ENCODE data around the gene DYNC2H1. TPM values are rescaled to one million over a fixed set of nuclear protein-coding genes. Genes with fewer than 3 reads are reported as not detected.

DYNC2H1 gene
- total RNA-seq, 4 donors from 2014 or later, result 36.9 to 41.2 (median 40.0) TPM

GRCh38 chr11:103210543-103210942 is 101.3 kb downstream of the DYNC2H1 start:
- DNase-seq, result no peak
- no peaks in the 10 kb centered on the region for H3K27me3 ChIP-seq
- H3K36me3 ChIP-seq, result no peaks in the 10 kb centered on the region
- H3K4me1 ChIP-seq, result no peaks in the 10 kb centered on the region
- intact Hi-C loops (cut with DNase I), result no loop called here
- no peaks in the 10 kb centered on the region for H3K9me3 ChIP-seq
- TF ChIP-seq POLR2A (IDR thresholded peaks at IDR 0.05), result no peak
- TF ChIP-seq, protein P1, sequence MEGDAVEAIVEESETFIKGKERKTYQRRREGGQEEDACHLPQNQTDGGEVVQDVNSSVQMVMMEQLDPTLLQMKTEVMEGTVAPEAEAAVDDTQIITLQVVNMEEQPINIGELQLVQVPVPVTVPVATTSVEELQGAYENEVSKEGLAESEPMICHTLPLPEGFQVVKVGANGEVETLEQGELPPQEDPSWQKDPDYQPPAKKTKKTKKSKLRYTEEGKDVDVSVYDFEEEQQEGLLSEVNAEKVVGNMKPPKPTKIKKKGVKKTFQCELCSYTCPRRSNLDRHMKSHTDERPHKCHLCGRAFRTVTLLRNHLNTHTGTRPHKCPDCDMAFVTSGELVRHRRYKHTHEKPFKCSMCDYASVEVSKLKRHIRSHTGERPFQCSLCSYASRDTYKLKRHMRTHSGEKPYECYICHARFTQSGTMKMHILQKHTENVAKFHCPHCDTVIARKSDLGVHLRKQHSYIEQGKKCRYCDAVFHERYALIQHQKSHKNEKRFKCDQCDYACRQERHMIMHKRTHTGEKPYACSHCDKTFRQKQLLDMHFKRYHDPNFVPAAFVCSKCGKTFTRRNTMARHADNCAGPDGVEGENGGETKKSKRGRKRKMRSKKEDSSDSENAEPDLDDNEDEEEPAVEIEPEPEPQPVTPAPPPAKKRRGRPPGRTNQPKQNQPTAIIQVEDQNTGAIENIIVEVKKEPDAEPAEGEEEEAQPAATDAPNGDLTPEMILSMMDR (IDR thresholded peaks at IDR 0.05), result no peak
- H3K27ac ChIP-seq, result no peak overlapping the region
- 94 to 99% methylated on average over 1 of the region's 1 CpG for WGBS, 2 donors
- H3K4me3 ChIP-seq (replicated peaks in 1 of 3), result no peak overlapping the region

DNA sequence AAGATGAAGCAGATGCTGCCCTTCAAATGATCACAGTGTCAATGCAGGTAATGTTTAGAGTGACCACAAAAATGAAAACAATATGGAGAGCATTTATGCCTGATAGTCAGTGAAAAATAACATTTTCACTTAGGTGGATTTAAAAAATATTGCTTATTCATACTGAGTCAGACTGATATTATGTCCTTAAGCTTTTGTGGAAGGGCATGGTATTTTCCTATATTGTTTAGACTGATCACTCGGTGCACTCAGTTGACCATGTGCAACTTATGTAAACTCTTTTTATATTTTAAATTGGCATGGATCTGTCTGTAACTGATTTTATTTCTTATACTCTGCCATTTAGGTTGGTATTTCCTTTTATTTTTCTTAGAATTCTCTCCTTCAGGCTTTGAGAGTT is 106.6 kb downstream of the DYNC2H1 start:
- Histone ChIP-seq H3K27me3 (no peaks in the 10 kb centered on the region), H3K4me1 (no peaks in the 10 kb centered on the region), H3K9me3 (no peaks in the 10 kb centered on the region), H3K4me3 (replicated peaks in 1 of 3) (no peak overlapping the region), H3K36me3 (no peaks in the 10 kb centered on the region), H3K27ac (no peak overlapping the region)
- intact Hi-C loops (cut with DNase I), result no loop called here
- DNase-seq, result no peak
- TF ChIP-seq, protein P1 (IDR thresholded peaks at IDR 0.05), result no peak
- TF ChIP-seq POLR2A (IDR thresholded peaks at IDR 0.05), result no peak
- WGBS, 2 donors, result 81 to 98% methylated on average over 1 of the region's 1 CpG

GRCh38 chr11:103220133-103220532 is 110.9 kb downstream of the DYNC2H1 start:
- WGBS, 2 donors, result 82 to 94% methylated on average over 1 of the region's 1 CpG
- DNase-seq, result no peak
- no peak for TF ChIP-seq POLR2A (IDR thresholded peaks at IDR 0.05)
- TF ChIP-seq, protein P1 (IDR thresholded peaks at IDR 0.05), result no peak
- Histone ChIP-seq H3K4me1 (no peaks in the 10 kb centered on the region), H3K27me3 (no peaks in the 10 kb centered on the region), H3K4me3 (replicated peaks in 1 of 3) (no peak overlapping the region), H3K36me3 (no peaks in the 10 kb centered on the region), H3K9me3 (no peaks in the 10 kb centered on the region), H3K27ac (no peak overlapping the region)
- intact Hi-C loops (cut with DNase I), result no loop called here

DNA sequence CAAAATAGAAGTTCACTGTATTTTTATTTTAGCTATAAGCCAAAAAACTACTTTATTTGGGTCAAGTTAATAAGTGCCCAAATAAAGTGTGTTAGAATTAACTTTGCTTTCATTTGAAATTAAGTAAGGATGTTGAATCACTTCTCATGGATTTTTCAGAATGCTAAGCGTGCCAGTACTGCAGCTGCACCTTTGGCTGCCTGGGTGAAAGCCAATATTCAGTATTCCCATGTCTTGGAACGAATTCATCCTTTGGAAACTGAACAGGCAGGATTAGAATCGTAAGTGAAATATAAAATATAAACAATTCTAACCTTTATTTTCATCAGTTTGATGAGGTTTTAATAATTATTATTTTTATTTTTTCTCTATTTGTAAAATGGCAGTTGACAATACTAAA is 113.6 kb downstream of the DYNC2H1 start:
- TF ChIP-seq, protein P1 (IDR thresholded peaks at IDR 0.05), result no peak
- no peak for TF ChIP-seq POLR2A (IDR thresholded peaks at IDR 0.05)
- Histone ChIP-seq H3K27me3 (no peaks in the 10 kb centered on the region), H3K4me3 (replicated peaks in 1 of 3) (no peak overlapping the region), H3K36me3 (no peaks in the 10 kb centered on the region), H3K4me1 (no peaks in the 10 kb centered on the region), H3K27ac (no peak overlapping the region), H3K9me3 (no peaks in the 10 kb centered on the region)
- 67 to 86% methylated on average over 3 of the region's 3 CpGs for WGBS, 2 donors
- DNase-seq, result no peak
- intact Hi-C loops (cut with DNase I), result no loop called here

- intact Hi-C loops (cut with DNase I), result no loop called here
- H3K36me3 ChIP-seq, result no peaks in the 10 kb centered on the region
- DNase-seq, result no peak
- no peaks in the 10 kb centered on the region for H3K9me3 ChIP-seq
- no peak overlapping the region for H3K4me3 ChIP-seq (replicated peaks in 1 of 3)
- whole genome bisulfite sequencing, 2 donors, result 92 to 95% methylated on average over 2 of the region's 2 CpGs
- TF ChIP-seq, protein P1 (IDR thresholded peaks at IDR 0.05), result no peak
- TF ChIP-seq POLR2A (IDR thresholded peaks at IDR 0.05), result no peak
- no peaks in the 10 kb centered on the region for H3K4me1 ChIP-seq
- no peak overlapping the region for H3K27ac ChIP-seq
- no peaks in the 10 kb centered on the region for H3K27me3 ChIP-seq
These were observed 119.6 kb downstream of the DYNC2H1 start for GRCh38 chr11:103228807-103229206.
